PC-9 (cell line): Measurements from ENCODE around the gene FAM120A. TPM values are rescaled to one million over a fixed set of nuclear protein-coding genes. Genes with fewer than 3 reads are reported as not detected.

Source experiments
- BruUV-seq: library from RNA; stranded (reverse); fragments of 400-500 nt; replicated peaks from 2 replicates; lab custom pipeline; 2021; lab: Mats Ljungman, UMichigan
- CTCF ChIA-PET: fragments of 300-600 bp; sonication (Branson Sonifier 250); formaldehyde crosslinking; loops from one replicate; lab custom pipeline; 2022; ENCODE audit warnings: antibody characterized with exemption; lab: Charles Lee
- POLR2A ChIA-PET: fragments of 300-600 bp; sonication (Branson Sonifier 250); formaldehyde crosslinking; loops from one replicate; lab custom pipeline; 2022; ENCODE audit warnings: antibody characterized with exemption; ENCODE audit not compliant: unreplicated experiment; lab: Charles Lee
- DNase-seq, 2 experiments: peaks; one replicate each; pipeline versions ENCODE4 v3.0.0 to v3.0.0-alpha.2; 2015 to 2022; ENCODE audit warnings: mixed read lengths in 1 of 2
- H2AFZ ChIP-seq: fragments of 200-600 bp; sonication (generic); 2 replicates; pipeline ENCODE4 v1.8.1; 2017; ENCODE audit warnings: antibody characterized with exemption
- H3F3A ChIP-seq: fragments of 200-600 bp; sonication (generic); 2 replicates; pipeline ENCODE4 v1.8.1; 2017; ENCODE audit warnings: antibody characterized with exemption, mild to moderate bottlenecking, low read depth; ENCODE audit not compliant: insufficient read depth
- H3K27ac ChIP-seq: fragments of 200-600 bp; sonication (generic); 2 replicates; pipeline ENCODE4 v1.6.1; 2016; ENCODE audit warnings: mixed run types
- H3K27me3 ChIP-seq: fragments of 200-600 bp; sonication (generic); 2 replicates; pipeline ENCODE4 v1.6.1; 2016; ENCODE audit warnings: low read depth, mixed run types; ENCODE audit not compliant: insufficient read depth
- H3K36me3 ChIP-seq: fragments of 200-600 bp; sonication (generic); 2 replicates; pipeline ENCODE4 v1.6.1; 2016; ENCODE audit warnings: low read depth, mixed run types
- H3K4me1 ChIP-seq: fragments of 200-600 bp; sonication (generic); replicated peaks from 2 replicates; pipeline ENCODE4 v1.6.1; 2016; ENCODE audit warnings: mixed run types; ENCODE audit not compliant: insufficient read depth
- H3K4me2 ChIP-seq: fragments of 200-600 bp; sonication (generic); 2 replicates; pipeline ENCODE4 v1.6.1; 2017; ENCODE audit warnings: mixed run types
- H3K4me3 ChIP-seq: fragments of 200-600 bp; sonication (generic); 2 replicates; pipeline ENCODE4 v1.6.1; 2016; ENCODE audit warnings: mixed run types
- H3K79me2 ChIP-seq: fragments of 200-600 bp; sonication (generic); 2 replicates; pipeline ENCODE4 v1.6.1; 2017; ENCODE audit warnings: low read depth, mixed run types
- H3K9me2 ChIP-seq: fragments of 200-600 bp; sonication (generic); 2 replicates; pipeline ENCODE4 v1.8.1; 2017; ENCODE audit warnings: mild to moderate bottlenecking; ENCODE audit not compliant: insufficient read depth
- H3K9me3 ChIP-seq: fragments of 200-600 bp; sonication (generic); 2 replicates; pipeline ENCODE4 v1.8.1; 2016; ENCODE audit warnings: low read depth; ENCODE audit not compliant: insufficient read depth
- H4K20me1 ChIP-seq: fragments of 200-600 bp; sonication (generic); 2 replicates; pipeline ENCODE4 v1.8.1; 2017; ENCODE audit not compliant: insufficient read depth
- EZH2 ChIP-seq: fragments of 200-600 bp; sonication (generic); IDR thresholded peaks from 2 replicates; pipeline ENCODE4 v1.8.0; 2017; ENCODE audit warnings: antibody characterized with exemption, low read depth
- intact Hi-C: fragments of 100-400 bp; cut with micrococcal nuclease; formaldehyde crosslinking; loops from one replicate; pipeline ENCODE4 v1.10.0; 2022; ENCODE audit not compliant: unreplicated experiment
- total RNA-seq: library from RNA; stranded (reverse); gene quantifications from 2 replicates; pipeline ENCODE4 v1.2.3, GENCODE V29; 2021
- TF ChIP-seq, protein P1 (sequence below): fragments of 200-600 bp; sonication (generic); conservative IDR thresholded peaks from 2 replicates; pipeline ENCODE4 v1.6.1; 2017; ENCODE audit warnings: mixed run types, antibody characterized with exemption, mild to moderate bottlenecking, moderate library complexity

FAM120A gene
- total RNA-seq, 1 experiment from 2014 or later, result 171 TPM

DNA sequence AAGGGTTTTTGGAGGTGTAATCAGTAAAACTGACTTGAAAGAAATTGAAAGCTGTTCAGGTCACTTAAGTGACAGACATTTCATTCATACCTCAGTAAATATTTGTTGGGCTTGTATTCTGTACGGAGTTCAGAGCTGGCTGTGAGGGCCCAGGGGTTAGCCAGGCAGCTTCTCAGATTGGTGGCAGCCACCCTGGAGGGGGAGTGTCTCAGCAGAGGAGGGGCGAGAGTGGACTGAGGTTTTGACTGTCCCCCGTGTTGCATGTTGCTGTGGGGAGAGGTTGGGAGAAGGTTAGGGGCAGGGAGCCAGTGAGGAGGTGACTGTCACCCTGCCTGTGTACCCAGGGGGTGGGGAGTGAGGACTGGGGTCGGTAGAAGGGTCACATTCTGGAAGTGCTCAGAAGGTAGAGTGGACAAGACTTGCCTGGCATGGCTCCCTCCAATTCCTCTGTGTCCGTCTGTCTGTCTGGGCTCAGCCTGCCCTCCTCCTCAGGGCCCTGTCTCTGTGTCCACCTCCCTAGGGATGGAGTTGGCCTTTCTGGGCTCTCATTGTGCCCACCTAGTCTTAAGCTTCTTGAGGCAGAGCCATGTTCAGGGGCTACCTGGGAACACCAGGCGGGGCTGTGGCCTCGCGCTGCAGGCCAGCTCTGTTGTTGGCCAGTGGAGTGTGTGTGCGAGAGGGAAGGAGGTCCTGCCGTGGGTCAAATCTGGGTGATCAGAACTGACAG lies 129.3 kb downstream of the FAM120A start:
- intact Hi-C loops, result no loop called here
- no peak for TF ChIP-seq EZH2
- TF ChIP-seq, protein P1, sequence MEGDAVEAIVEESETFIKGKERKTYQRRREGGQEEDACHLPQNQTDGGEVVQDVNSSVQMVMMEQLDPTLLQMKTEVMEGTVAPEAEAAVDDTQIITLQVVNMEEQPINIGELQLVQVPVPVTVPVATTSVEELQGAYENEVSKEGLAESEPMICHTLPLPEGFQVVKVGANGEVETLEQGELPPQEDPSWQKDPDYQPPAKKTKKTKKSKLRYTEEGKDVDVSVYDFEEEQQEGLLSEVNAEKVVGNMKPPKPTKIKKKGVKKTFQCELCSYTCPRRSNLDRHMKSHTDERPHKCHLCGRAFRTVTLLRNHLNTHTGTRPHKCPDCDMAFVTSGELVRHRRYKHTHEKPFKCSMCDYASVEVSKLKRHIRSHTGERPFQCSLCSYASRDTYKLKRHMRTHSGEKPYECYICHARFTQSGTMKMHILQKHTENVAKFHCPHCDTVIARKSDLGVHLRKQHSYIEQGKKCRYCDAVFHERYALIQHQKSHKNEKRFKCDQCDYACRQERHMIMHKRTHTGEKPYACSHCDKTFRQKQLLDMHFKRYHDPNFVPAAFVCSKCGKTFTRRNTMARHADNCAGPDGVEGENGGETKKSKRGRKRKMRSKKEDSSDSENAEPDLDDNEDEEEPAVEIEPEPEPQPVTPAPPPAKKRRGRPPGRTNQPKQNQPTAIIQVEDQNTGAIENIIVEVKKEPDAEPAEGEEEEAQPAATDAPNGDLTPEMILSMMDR, result no peak
- ChIA-PET CTCF (no interaction called here), POLR2A (no interaction called here)
- no TSS peak for BruUV-seq
- H3K36me3 ChIP-seq, result no peaks in the 10 kb centered on the region
- H3K9me2 ChIP-seq, result no peaks in the 10 kb centered on the region
- H3K27ac ChIP-seq, result no peak overlapping the region
- H3K79me2 ChIP-seq, result peaks cover 68% of the 10 kb centered on the region
- no peak overlapping the region for H3K4me3 ChIP-seq
- H3K4me1 ChIP-seq, result peaks cover 7% of the 10 kb centered on the region
- H3F3A ChIP-seq, result no peaks in the 10 kb centered on the region
- DNase-seq, result no peak
- H3K4me2 ChIP-seq, result no peak overlapping the region
- H3K9me3 ChIP-seq, result no peaks in the 10 kb centered on the region
- H3K27me3 ChIP-seq, result no peaks in the 10 kb centered on the region
- H4K20me1 ChIP-seq, result peaks cover 5% of the 10 kb centered on the region; the same call in 1 of the 2 replicates
- no peak overlapping the region for H2AFZ ChIP-seq

DNA sequence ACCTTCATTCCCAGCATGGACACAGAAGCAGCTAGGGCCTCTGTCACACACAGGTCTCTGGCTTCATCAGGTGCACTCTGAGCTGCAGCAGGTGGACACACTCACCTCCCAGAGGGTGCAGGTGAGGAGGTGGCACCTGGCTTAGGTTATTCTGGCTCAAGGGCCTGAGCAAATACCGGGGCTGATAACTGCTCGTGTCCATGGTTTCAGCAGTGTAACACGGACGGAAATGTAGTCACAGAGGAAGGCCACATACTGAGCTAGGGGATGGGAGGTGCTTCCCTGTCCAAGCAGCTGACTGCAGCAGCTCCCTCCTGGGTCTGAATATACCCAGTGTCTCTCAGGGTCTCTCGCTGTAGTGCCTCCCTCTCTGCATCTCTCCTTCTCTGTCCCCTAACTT lies 130.6 kb downstream of the FAM120A start:
- no peak for DNase-seq
- H2AFZ ChIP-seq, result no peak overlapping the region
- no peaks in the 10 kb centered on the region for H3F3A ChIP-seq
- H4K20me1 ChIP-seq, result peaks cover 5% of the 10 kb centered on the region; the same call in 1 of the 2 replicates
- H3K4me3 ChIP-seq, result no peak overlapping the region
- intact Hi-C loops, result no loop called here
- ChIA-PET CTCF (no interaction called here), POLR2A (interaction anchor here (0.6 kb wide), 1 partner anchor 358 kb away, joined by 8 read pairs; no protein-coding TSS in a partner anchor)
- H3K4me1 ChIP-seq, result peaks cover 7% of the 10 kb centered on the region
- H3K4me2 ChIP-seq, result no peak overlapping the region
- no peak for TF ChIP-seq EZH2
- TF ChIP-seq, protein P1, result no peak
- no peaks in the 10 kb centered on the region for H3K36me3 ChIP-seq
- no peaks in the 10 kb centered on the region for H3K9me3 ChIP-seq
- peaks cover 79% of the 10 kb centered on the region for H3K79me2 ChIP-seq
- H3K27ac ChIP-seq, result no peak overlapping the region
- H3K9me2 ChIP-seq, result no peaks in the 10 kb centered on the region
- no TSS peak for BruUV-seq
- H3K27me3 ChIP-seq, result no peaks in the 10 kb centered on the region

DNA sequence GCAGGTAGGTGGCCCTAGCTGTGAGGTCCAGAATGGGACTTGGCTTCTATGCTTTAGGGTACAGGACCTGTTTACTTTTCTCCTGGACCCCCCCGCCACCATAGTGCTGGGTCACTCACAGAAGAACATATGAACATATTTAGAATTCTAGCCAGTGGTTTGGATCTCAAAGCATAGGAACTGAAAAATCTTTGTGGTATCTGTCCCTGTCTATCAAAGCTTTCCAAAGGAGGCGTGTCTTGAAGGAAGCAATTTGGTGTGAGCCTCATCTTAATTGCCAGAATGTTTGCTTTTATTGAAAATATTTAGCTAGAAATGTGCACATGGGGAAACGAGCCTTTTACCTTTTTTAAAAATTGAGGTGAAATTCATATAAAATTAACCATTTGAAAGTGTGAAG lies 131.1 kb downstream of the FAM120A start:
- no peak for DNase-seq
- intact Hi-C loops, result no loop called here
- BruUV-seq, result no TSS peak
- Histone ChIP-seq H2AFZ (no peak overlapping the region), H3K9me3 (no peaks in the 10 kb centered on the region), H3K9me2 (no peaks in the 10 kb centered on the region), H3K36me3 (no peaks in the 10 kb centered on the region), H3K79me2 (peaks cover 79% of the 10 kb centered on the region), H3K27me3 (no peaks in the 10 kb centered on the region), H3K4me2 (no peak overlapping the region), H3F3A (no peaks in the 10 kb centered on the region), H3K27ac (no peak overlapping the region), H4K20me1 (peaks cover 5% of the 10 kb centered on the region; the same call in 1 of the 2 replicates), H3K4me1 (peaks cover 7% of the 10 kb centered on the region), H3K4me3 (no peak overlapping the region)
- ChIA-PET CTCF (no interaction called here), POLR2A (interaction anchor here (0.6 kb wide), 1 partner anchor 359 kb away, joined by 8 read pairs; no protein-coding TSS in a partner anchor)
- TF ChIP-seq, protein P1, result no peak
- no peak for TF ChIP-seq EZH2
